Panc1 (cell line): ENCODE results near the gene DNM3. TPM values are rescaled to one million over a fixed set of nuclear protein-coding genes. Genes with fewer than 3 reads are reported as not detected.

Experiments used
- ATAC-seq: fragments of 200-7000 bp; cut with Tn5 transposase; 2 replicates; pipeline ENCODE4 v1.9.1; 2020; ENCODE audit warnings: mild to moderate bottlenecking, moderate library complexity
- BruUV-seq: library from RNA; stranded (reverse); fragments of 400-500 nt; replicated peaks from 2 replicates; lab custom pipeline; 2021; lab: Mats Ljungman, UMichigan
- CTCF ChIA-PET: fragments of 300-600 bp; sonication (Branson Sonifier 250); formaldehyde crosslinking; loops from one replicate; lab custom pipeline; 2022; ENCODE audit warnings: antibody characterized with exemption; lab: Charles Lee
- POLR2A ChIA-PET: fragments of 300-600 bp; sonication (Branson Sonifier 250); formaldehyde crosslinking; loops from one replicate; lab custom pipeline; 2022; ENCODE audit warnings: antibody characterized with exemption; lab: Charles Lee
- DNase-seq: peaks from one replicate; pipeline ENCODE4 v3.0.0-alpha.2; 2010; ENCODE audit warnings: low read depth, low spot score
- H3K27ac ChIP-seq: 2 replicates; pipeline ENCODE4 v1.5.1; 2011; ENCODE audit warnings: mild to moderate bottlenecking, low read length, inconsistent platforms
- H3K27me3 ChIP-seq: fragments of 200-500 bp; sonication (Bioruptor generic); 2 replicates; pipeline ENCODE4 v1.6.0; 2014; ENCODE audit warnings: low read length, inconsistent platforms; ENCODE audit not compliant: control insufficient read depth, insufficient read depth
- H3K36me3 ChIP-seq: fragments of 200-500 bp; sonication (Bioruptor generic); 2 replicates; pipeline ENCODE4 v1.5.1; 2014; ENCODE audit warnings: inconsistent platforms, mild to moderate bottlenecking, low read length, moderate library complexity; ENCODE audit not compliant: control insufficient read depth, insufficient read depth
- H3K4me1 ChIP-seq: 2 replicates; pipeline ENCODE4 v1.5.1; 2011; ENCODE audit warnings: inconsistent platforms, mild to moderate bottlenecking, low read length, moderate library complexity; ENCODE audit not compliant: control insufficient read depth, insufficient read depth
- H3K4me3 ChIP-seq, 2 experiments: 2 replicates each; pipeline ENCODE4 v1.5.1; 2011 to 2012; ENCODE audit warnings: low read depth in 2 of 2, low read length in 2 of 2, mild to moderate bottlenecking in 2 of 2, inconsistent platforms in 1 of 2, moderate library complexity in 1 of 2
- H3K9me3 ChIP-seq: fragments of 200-500 bp; sonication (Bioruptor generic); 2 replicates; pipeline ENCODE4 v1.5.1; 2014; ENCODE audit warnings: low read depth, mild to moderate bottlenecking, inconsistent platforms, low read length, moderate library complexity; ENCODE audit not compliant: control insufficient read depth, insufficient read depth
- POLR2AphosphoS5 ChIP-seq: IDR thresholded peaks from 2 replicates; pipeline ENCODE4 v1.6.1; 2012; ENCODE audit warnings: mild to moderate bottlenecking, low read depth, low read length, moderate library complexity
- SIN3A ChIP-seq: IDR thresholded peaks from 2 replicates; pipeline ENCODE4 v1.6.1; 2012; ENCODE audit warnings: low read depth, mild to moderate bottlenecking, low read length, moderate library complexity, borderline replicate concordance; ENCODE audit not compliant: insufficient read depth
- TCF7L2 ChIP-seq: IDR thresholded peaks from 2 replicates; pipeline ENCODE4 v1.6.1; 2011; ENCODE audit warnings: mild to moderate bottlenecking, low read depth, low read length, inconsistent platforms
- in situ Hi-C: cut with HindIII; loops from 2 replicates; pipeline ENCODE4 v1.10.0; 2016; ENCODE audit warnings: low sequenced_read_pairs, low pct_unique_long_range_greater_than_20kb
- intact Hi-C: fragments of 100-400 bp; cut with micrococcal nuclease; formaldehyde crosslinking; loops from one replicate; pipeline ENCODE4 v1.10.0; 2022; ENCODE audit not compliant: unreplicated experiment
- total RNA-seq: library from RNA; stranded (reverse); gene quantifications from one replicate; pipeline ENCODE4 v1.2.1, GENCODE V29; 2021; ENCODE audit not compliant: unreplicated experiment
- TF ChIP-seq, protein P1 (sequence below), 2 experiments: IDR thresholded peaks; 2 replicates each; pipeline ENCODE4 v1.6.1; 2011 to 2012; ENCODE audit warnings: low read depth in 2 of 2, control low read depth in 1 of 2, low read length in 1 of 2, mild to moderate bottlenecking in 1 of 2, moderate library complexity in 1 of 2; ENCODE audit not compliant: insufficient read depth in 1 of 2
- TF ChIP-seq, protein P2 (sequence below): fragments of 450-650 bp; IDR thresholded peaks from 2 replicates; pipeline ENCODE4 v1.5.1; 2017; ENCODE audit warnings: mild to moderate bottlenecking

DNM3 gene
- total RNA-seq, 1 experiment from 2014 or later = 0.46 TPM

DNA sequence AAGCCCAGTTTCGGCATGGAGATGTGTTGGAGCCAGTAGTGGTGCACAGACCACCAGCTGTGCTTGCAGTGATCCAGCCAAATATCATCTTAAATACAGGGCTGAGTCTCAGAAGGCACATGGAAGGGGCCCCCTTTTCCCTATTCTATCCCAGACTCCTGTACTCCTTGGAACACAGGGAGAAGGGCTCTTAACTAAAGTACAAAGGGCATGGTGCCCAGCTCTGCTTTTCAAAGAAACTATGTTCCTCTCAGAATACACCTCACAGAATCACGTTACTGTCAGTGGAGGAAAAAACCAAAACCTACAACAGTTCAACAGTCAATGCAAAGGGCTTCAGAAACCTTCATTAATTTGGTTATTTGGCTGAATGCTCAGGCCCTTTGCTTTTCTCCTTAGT, 398.6 kb downstream of the DNM3 start:
- DNase-seq = no peak
- no peak overlapping the region for H3K4me3 ChIP-seq
- H3K27me3 ChIP-seq = no peaks in the 10 kb centered on the region
- no peaks in the 10 kb centered on the region for H3K36me3 ChIP-seq
- ATAC-seq = no peak
- no peaks in the 10 kb centered on the region; the same call in 1 of the 2 replicates for H3K4me1 ChIP-seq
- in situ Hi-C loops (no loop called here), intact Hi-C loops (no loop called here)
- TF ChIP-seq TCF7L2 = no peak
- TF ChIP-seq, protein P1, sequence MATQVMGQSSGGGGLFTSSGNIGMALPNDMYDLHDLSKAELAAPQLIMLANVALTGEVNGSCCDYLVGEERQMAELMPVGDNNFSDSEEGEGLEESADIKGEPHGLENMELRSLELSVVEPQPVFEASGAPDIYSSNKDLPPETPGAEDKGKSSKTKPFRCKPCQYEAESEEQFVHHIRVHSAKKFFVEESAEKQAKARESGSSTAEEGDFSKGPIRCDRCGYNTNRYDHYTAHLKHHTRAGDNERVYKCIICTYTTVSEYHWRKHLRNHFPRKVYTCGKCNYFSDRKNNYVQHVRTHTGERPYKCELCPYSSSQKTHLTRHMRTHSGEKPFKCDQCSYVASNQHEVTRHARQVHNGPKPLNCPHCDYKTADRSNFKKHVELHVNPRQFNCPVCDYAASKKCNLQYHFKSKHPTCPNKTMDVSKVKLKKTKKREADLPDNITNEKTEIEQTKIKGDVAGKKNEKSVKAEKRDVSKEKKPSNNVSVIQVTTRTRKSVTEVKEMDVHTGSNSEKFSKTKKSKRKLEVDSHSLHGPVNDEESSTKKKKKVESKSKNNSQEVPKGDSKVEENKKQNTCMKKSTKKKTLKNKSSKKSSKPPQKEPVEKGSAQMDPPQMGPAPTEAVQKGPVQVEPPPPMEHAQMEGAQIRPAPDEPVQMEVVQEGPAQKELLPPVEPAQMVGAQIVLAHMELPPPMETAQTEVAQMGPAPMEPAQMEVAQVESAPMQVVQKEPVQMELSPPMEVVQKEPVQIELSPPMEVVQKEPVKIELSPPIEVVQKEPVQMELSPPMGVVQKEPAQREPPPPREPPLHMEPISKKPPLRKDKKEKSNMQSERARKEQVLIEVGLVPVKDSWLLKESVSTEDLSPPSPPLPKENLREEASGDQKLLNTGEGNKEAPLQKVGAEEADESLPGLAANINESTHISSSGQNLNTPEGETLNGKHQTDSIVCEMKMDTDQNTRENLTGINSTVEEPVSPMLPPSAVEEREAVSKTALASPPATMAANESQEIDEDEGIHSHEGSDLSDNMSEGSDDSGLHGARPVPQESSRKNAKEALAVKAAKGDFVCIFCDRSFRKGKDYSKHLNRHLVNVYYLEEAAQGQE (IDR thresholded peaks at IDR 0.05; ENCODE audit: insufficient read depth in 1 of 2, low read depth in 2 of 2, low read length in 1 of 2) = no peak
- no peak for TF ChIP-seq POLR2AphosphoS5
- TF ChIP-seq, protein P2, sequence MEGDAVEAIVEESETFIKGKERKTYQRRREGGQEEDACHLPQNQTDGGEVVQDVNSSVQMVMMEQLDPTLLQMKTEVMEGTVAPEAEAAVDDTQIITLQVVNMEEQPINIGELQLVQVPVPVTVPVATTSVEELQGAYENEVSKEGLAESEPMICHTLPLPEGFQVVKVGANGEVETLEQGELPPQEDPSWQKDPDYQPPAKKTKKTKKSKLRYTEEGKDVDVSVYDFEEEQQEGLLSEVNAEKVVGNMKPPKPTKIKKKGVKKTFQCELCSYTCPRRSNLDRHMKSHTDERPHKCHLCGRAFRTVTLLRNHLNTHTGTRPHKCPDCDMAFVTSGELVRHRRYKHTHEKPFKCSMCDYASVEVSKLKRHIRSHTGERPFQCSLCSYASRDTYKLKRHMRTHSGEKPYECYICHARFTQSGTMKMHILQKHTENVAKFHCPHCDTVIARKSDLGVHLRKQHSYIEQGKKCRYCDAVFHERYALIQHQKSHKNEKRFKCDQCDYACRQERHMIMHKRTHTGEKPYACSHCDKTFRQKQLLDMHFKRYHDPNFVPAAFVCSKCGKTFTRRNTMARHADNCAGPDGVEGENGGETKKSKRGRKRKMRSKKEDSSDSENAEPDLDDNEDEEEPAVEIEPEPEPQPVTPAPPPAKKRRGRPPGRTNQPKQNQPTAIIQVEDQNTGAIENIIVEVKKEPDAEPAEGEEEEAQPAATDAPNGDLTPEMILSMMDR = no peak
- no peak for TF ChIP-seq SIN3A
- CTCF ChIA-PET = no interaction called here
- POLR2A ChIA-PET = no interaction called here
- H3K9me3 ChIP-seq = no peaks in the 10 kb centered on the region
- no TSS peak for BruUV-seq
- peak overlapping the region; percentile 62; the same call in 1 of the 2 replicates for H3K27ac ChIP-seq

DNA sequence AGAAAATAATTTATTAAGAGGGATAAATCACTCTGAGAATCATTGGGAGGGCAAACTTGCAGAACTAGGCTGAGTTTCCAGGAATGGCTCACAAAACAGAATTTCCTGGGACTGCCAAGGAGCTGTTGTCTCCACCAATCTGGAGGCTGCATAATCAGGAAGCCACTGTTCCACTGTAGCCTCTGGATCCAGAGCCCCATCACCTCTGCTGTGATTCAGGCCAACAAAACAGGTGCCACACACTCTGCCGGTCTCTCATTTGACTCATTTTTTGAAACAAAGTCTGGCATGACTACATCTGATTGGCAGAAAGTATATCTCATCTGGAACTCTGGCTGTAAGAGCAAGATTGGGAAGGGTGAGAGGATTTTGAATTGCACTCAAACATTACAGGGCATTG, 400.2 kb downstream of the DNM3 start:
- Histone ChIP-seq H3K4me1 (no peaks in the 10 kb centered on the region; the same call in 1 of the 2 replicates), H3K4me3 (no peak overlapping the region), H3K9me3 (no peaks in the 10 kb centered on the region), H3K36me3 (no peaks in the 10 kb centered on the region), H3K27me3 (no peaks in the 10 kb centered on the region), H3K27ac (peak overlapping the region; percentile 11; the same call in 1 of the 2 replicates)
- intact Hi-C loops (no loop called here), in situ Hi-C loops (no loop called here)
- CTCF ChIA-PET = no interaction called here
- POLR2A ChIA-PET = no interaction called here
- ATAC-seq (no peak), DNase-seq (no peak)
- no peak for TF ChIP-seq SIN3A
- TF ChIP-seq, protein P1 (IDR thresholded peaks at IDR 0.05; ENCODE audit: insufficient read depth in 1 of 2, low read depth in 2 of 2, low read length in 1 of 2) = no peak
- no peak for TF ChIP-seq POLR2AphosphoS5
- TF ChIP-seq TCF7L2 = no peak
- TF ChIP-seq, protein P2 = no peak
- BruUV-seq = no TSS peak
